Measurements from ENCODE around the gene ENO3.

- no peak for TF ChIP-seq POLR2A (IDR thresholded peaks at IDR 0.05)
- TF ChIP-seq, protein P1, sequence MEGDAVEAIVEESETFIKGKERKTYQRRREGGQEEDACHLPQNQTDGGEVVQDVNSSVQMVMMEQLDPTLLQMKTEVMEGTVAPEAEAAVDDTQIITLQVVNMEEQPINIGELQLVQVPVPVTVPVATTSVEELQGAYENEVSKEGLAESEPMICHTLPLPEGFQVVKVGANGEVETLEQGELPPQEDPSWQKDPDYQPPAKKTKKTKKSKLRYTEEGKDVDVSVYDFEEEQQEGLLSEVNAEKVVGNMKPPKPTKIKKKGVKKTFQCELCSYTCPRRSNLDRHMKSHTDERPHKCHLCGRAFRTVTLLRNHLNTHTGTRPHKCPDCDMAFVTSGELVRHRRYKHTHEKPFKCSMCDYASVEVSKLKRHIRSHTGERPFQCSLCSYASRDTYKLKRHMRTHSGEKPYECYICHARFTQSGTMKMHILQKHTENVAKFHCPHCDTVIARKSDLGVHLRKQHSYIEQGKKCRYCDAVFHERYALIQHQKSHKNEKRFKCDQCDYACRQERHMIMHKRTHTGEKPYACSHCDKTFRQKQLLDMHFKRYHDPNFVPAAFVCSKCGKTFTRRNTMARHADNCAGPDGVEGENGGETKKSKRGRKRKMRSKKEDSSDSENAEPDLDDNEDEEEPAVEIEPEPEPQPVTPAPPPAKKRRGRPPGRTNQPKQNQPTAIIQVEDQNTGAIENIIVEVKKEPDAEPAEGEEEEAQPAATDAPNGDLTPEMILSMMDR (IDR thresholded peaks at IDR 0.05), result no peak
These were observed at the start of gene ENO3 for GRCh38 chr17:4950746-4951204.

Data from thyroid gland (tissue), 4 donors.